Measurements from ENCODE around the gene HAUS5. TPM values are rescaled to one million over a fixed set of nuclear protein-coding genes. Genes with fewer than 3 reads are reported as not detected.
A peak's percentile ranks its signal among the peaks of the same experiment; 100 is the strongest.

HAUS5 gene
- total and polyA plus RNA-seq, 10 of the 15 experiments (the other 5 are each of a cell fraction or from before 2014, with no cell fraction given): 3.1 to 32.6 (median 17.6) TPM

DNA sequence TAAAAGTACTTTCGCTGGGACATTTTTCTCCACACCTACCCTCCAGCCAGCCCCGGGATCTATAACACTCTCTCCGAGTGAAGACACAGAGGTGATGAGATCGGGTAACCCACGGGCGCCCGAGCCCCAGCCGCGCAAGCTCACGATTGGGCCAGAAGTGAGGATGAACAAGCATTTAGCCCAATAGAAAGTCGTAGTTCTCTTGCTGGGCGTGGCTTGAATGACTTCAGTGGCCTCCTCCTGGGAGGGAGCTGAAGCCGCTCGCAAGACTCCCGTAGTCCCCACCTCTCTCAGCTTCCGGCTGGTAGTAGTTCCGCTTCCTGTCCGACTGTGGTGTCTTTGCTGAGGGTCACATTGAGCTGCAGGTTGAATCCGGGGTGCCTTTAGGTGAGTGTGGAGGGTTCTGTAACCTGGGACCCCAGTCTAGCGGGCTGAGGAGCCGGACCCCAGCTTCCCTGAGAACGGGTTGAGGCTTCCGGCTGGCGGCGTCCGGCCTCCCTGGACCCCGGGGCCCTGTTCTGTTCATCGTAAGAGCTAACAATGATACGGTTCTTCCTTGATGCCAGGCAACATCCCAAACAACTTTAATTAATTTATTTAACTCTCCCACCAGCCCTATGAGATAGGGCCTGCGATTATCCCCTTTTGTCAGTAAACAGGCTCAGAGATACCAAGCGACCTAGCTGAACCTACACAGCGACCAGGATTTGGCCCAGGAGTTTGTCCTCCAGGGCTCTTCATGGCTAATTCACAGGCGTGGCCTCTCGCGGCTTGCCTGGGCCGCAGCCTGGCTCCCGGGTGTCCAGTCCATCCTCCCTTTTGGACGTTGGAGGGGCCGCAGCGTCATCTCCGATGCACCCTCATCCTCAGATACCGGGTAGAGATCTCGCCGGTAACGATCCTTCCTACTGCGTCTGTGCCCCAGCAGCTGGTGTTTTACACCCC lies 35.8 kb downstream of the HAUS5 start, which contains the start of gene COX6B1 (continued):
- TF ChIP-seq, protein P1, sequence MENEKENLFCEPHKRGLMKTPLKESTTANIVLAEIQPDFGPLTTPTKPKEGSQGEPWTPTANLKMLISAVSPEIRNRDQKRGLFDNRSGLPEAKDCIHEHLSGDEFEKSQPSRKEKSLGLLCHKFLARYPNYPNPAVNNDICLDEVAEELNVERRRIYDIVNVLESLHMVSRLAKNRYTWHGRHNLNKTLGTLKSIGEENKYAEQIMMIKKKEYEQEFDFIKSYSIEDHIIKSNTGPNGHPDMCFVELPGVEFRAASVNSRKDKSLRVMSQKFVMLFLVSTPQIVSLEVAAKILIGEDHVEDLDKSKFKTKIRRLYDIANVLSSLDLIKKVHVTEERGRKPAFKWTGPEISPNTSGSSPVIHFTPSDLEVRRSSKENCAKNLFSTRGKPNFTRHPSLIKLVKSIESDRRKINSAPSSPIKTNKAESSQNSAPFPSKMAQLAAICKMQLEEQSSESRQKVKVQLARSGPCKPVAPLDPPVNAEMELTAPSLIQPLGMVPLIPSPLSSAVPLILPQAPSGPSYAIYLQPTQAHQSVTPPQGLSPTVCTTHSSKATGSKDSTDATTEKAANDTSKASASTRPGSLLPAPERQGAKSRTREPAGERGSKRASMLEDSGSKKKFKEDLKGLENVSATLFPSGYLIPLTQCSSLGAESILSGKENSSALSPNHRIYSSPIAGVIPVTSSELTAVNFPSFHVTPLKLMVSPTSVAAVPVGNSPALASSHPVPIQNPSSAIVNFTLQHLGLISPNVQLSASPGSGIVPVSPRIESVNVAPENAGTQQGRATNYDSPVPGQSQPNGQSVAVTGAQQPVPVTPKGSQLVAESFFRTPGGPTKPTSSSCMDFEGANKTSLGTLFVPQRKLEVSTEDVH (IDR thresholded peaks at IDR 0.05; ENCODE audit: low read depth, partially characterized antibody): no peak
- TF ChIP-seq ASH2L (IDR thresholded peaks at IDR 0.05; ENCODE audit: borderline replicate concordance, low read depth) (no peak), ZBTB40 (IDR thresholded peaks at IDR 0.05; ENCODE audit: borderline replicate concordance) (peak; percentile 94), SP1 (IDR thresholded peaks at IDR 0.05; ENCODE audit: low read depth, low read length) (peak; percentile 97), STAT1 (conservative IDR thresholded peaks at IDR 0.05) (no peak), PRDM15 (CRISPR knock-in tag; IDR thresholded peaks at IDR 0.05) (no peak), NFIC (IDR thresholded peaks at IDR 0.05; ENCODE audit: low read depth, low read length) (no peak), NR2C1 (IDR thresholded peaks at IDR 0.05) (peak; percentile 28; the same call in 1 of the 2 replicates), MEF2A (IDR thresholded peaks at IDR 0.05; ENCODE audit: insufficient read depth, low read depth, low read length) (no peak), CHD2 (IDR thresholded peaks at IDR 0.05; ENCODE audit: borderline replicate concordance, low read depth, low read length) (peak; percentile 87), RELA (IDR thresholded peaks at IDR 0.05; ENCODE audit: borderline replicate concordance, partially characterized antibody) (peak; percentile 39), FOXM1 (IDR thresholded peaks at IDR 0.05; ENCODE audit: low read depth, low read length) (no peak)
- TF ChIP-seq, protein P2, sequence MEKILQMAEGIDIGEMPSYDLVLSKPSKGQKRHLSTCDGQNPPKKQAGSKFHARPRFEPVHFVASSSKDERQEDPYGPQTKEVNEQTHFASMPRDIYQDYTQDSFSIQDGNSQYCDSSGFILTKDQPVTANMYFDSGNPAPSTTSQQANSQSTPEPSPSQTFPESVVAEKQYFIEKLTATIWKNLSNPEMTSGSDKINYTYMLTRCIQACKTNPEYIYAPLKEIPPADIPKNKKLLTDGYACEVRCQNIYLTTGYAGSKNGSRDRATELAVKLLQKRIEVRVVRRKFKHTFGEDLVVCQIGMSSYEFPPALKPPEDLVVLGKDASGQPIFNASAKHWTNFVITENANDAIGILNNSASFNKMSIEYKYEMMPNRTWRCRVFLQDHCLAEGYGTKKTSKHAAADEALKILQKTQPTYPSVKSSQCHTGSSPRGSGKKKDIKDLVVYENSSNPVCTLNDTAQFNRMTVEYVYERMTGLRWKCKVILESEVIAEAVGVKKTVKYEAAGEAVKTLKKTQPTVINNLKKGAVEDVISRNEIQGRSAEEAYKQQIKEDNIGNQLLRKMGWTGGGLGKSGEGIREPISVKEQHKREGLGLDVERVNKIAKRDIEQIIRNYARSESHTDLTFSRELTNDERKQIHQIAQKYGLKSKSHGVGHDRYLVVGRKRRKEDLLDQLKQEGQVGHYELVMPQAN (conservative IDR thresholded peaks at IDR 0.05): peak; percentile 73
